H1 (cell line): ENCODE measurements around the gene HOMER2. TPM values are rescaled to one million over a fixed set of nuclear protein-coding genes. Genes with fewer than 3 reads are reported as not detected.

ENCODE experiments used
- CTCF ChIA-PET: fragments of 300-600 bp; sonication (Branson Sonifier 250); formaldehyde crosslinking; loops from one replicate; lab custom pipeline; 2021; ENCODE audit not compliant: partially characterized antibody; lab: Charles Lee
- POLR2A ChIA-PET: fragments of 300-600 bp; sonication (Branson Sonifier 250); formaldehyde crosslinking; loops from one replicate; lab custom pipeline; 2021; ENCODE audit warnings: inconsistent platforms; ENCODE audit not compliant: partially characterized antibody; lab: Charles Lee
- DNase-seq, 2 experiments: peaks; one replicate each; pipeline versions ENCODE4 v3.0.0 to v3.0.0-alpha.2; 2010 to 2022; ENCODE audit warnings: low spot score in 2 of 2, low read depth in 1 of 2, mixed read lengths in 1 of 2
- FAIRE-seq: peaks from 2 replicates; lab custom pipeline; 2011; peaks lifted over from hg19 to GRCh38; lab: Jason Lieb, UNC
- H2AFZ ChIP-seq: 2 replicates; pipeline ENCODE4 v1.8.1; 2012; ENCODE audit warnings: low read length, inconsistent platforms
- H2AK5ac ChIP-seq: 2 replicates; pipeline ENCODE4 v1.6.1; 2013; ENCODE audit warnings: low read depth, low read length
- H2BK120ac ChIP-seq: replicated peaks from 2 replicates; pipeline ENCODE3; 2013; ENCODE audit warnings: low read depth, low read length, inconsistent platforms
- H2BK12ac ChIP-seq: 2 replicates; pipeline ENCODE4 v1.6.1; 2013; ENCODE audit warnings: low read depth, low read length
- H2BK15ac ChIP-seq: 2 replicates; pipeline ENCODE4 v1.6.1; 2013; ENCODE audit warnings: low read length
- H2BK20ac ChIP-seq: 2 replicates; pipeline ENCODE4 v1.6.1; 2013; ENCODE audit warnings: low read length
- H2BK5ac ChIP-seq: 2 replicates; pipeline ENCODE4 v1.6.1; 2013; ENCODE audit warnings: low read depth, low read length
- H3K14ac ChIP-seq: 2 replicates; pipeline ENCODE4 v1.6.1; 2013; ENCODE audit warnings: inconsistent platforms; ENCODE audit not compliant: insufficient read length
- H3K18ac ChIP-seq: 2 replicates; pipeline ENCODE4 v1.6.1; 2013; ENCODE audit warnings: low read length; ENCODE audit errors: extremely low read depth
- H3K23ac ChIP-seq: 2 replicates; pipeline ENCODE4 v1.6.1; 2013; ENCODE audit warnings: inconsistent platforms; ENCODE audit not compliant: insufficient read length
- H3K23me2 ChIP-seq: 2 replicates; pipeline ENCODE4 v1.6.1; 2013; ENCODE audit warnings: low read depth, low read length
- H3K27ac ChIP-seq: 2 replicates; pipeline ENCODE4 v1.6.1; 2011; ENCODE audit warnings: low read depth, low read length, inconsistent platforms
- H3K27me3 ChIP-seq, 4 experiments: replicated peaks in 1 of 4; 1 replicate in 1 of 4; 2 replicates in 3 of 4; pipeline versions ENCODE4 v1.6.1 to v1.8.1; 2011 to 2013; ENCODE audit warnings: low read length in 3 of 4, mild to moderate bottlenecking in 3 of 4, inconsistent platforms in 2 of 4, mixed read lengths in 2 of 4, moderate library complexity in 1 of 4; ENCODE audit not compliant: control insufficient read depth in 3 of 4, insufficient read depth in 3 of 4; ENCODE audit errors: extremely low read depth in 1 of 4
- H3K36me3 ChIP-seq, 4 experiments: 2 replicates each; pipeline versions ENCODE4 v1.6.1 to v1.8.1; 2011 to 2013; ENCODE audit warnings: mild to moderate bottlenecking in 4 of 4, low read length in 3 of 4, moderate library complexity in 2 of 4, control low read depth in 1 of 4, inconsistent platforms in 1 of 4; ENCODE audit not compliant: insufficient read depth in 4 of 4, control insufficient read depth in 2 of 4
- H3K4ac ChIP-seq: replicated peaks from 2 replicates; pipeline ENCODE3; 2013; ENCODE audit warnings: low read length, low read depth, mixed read lengths, inconsistent platforms; ENCODE audit not compliant: insufficient read length
- H3K4me1 ChIP-seq, 4 experiments: replicated peaks in 1 of 4; 1 replicate in 1 of 4; 2 replicates in 3 of 4; pipeline versions ENCODE4 v1.6.1 to v1.8.1; 2011 to 2013; ENCODE audit warnings: low read length in 3 of 4, inconsistent platforms in 2 of 4, mixed read lengths in 1 of 4; ENCODE audit not compliant: insufficient read depth in 4 of 4, control insufficient read depth in 3 of 4
- H3K4me2 ChIP-seq, 2 experiments: 2 replicates each; pipeline versions ENCODE4 v1.6.1 to v1.8.1; 2011 to 2013; ENCODE audit warnings: low read depth in 2 of 2, low read length in 2 of 2, control low read depth in 1 of 2, inconsistent platforms in 1 of 2, mild to moderate bottlenecking in 1 of 2; ENCODE audit not compliant: insufficient read depth in 1 of 2
- H3K4me3 ChIP-seq, 4 experiments: fragments of 200-600, 300-600 bp in 1 of 4; sonication (generic), shearing (Covaris generic), sonication (Bioruptor Twin) in 1 of 4; 2 replicates each; pipeline versions ENCODE4 v1.5.1 to v1.8.1; 2011 to 2016; ENCODE audit warnings: low read length in 4 of 4, low read depth in 3 of 4, control low read depth in 2 of 4, inconsistent platforms in 2 of 4, mild to moderate bottlenecking in 2 of 4, mixed read lengths in 1 of 4, moderate library complexity in 1 of 4; ENCODE audit not compliant: insufficient read depth in 2 of 4; ENCODE audit errors: extremely low read depth in 1 of 4
- H3K56ac ChIP-seq: replicated peaks from 2 replicates; pipeline ENCODE3; 2013; ENCODE audit warnings: low read depth, mild to moderate bottlenecking, mixed read lengths, low read length, inconsistent platforms; ENCODE audit not compliant: insufficient read length
- H3K79me1 ChIP-seq: 2 replicates; pipeline ENCODE4 v1.6.1; 2013; ENCODE audit warnings: low read depth, low read length, control low read depth
- H3K79me2 ChIP-seq, 2 experiments: 2 replicates each; pipeline versions ENCODE4 v1.6.1 to v1.8.1; 2012 to 2013; ENCODE audit warnings: low read length in 2 of 2, mild to moderate bottlenecking in 2 of 2, inconsistent platforms in 1 of 2; ENCODE audit not compliant: insufficient read depth in 2 of 2, control insufficient read depth in 1 of 2
- H3K9ac ChIP-seq, 4 experiments: replicated peaks in 1 of 4; 1 replicate in 1 of 4; 2 replicates in 3 of 4; pipeline versions ENCODE4 v1.6.1 to v1.8.1; 2011 to 2013; ENCODE audit warnings: low read depth in 3 of 4, low read length in 3 of 4, control low read depth in 2 of 4, mild to moderate bottlenecking in 2 of 4, moderate library complexity in 2 of 4, inconsistent platforms in 1 of 4; ENCODE audit errors: extremely low read depth in 1 of 4
- H3K9me3 ChIP-seq, 2 experiments: 2 replicates each; pipeline versions ENCODE4 v1.6.1 to v1.8.1; 2012 to 2013; ENCODE audit warnings: mild to moderate bottlenecking in 2 of 2, moderate library complexity in 2 of 2, control low read depth in 1 of 2, inconsistent platforms in 1 of 2, low read depth in 1 of 2, low read length in 1 of 2, mixed read lengths in 1 of 2; ENCODE audit not compliant: insufficient read depth in 2 of 2
- H4K20me1 ChIP-seq, 2 experiments: replicated peaks in 1 of 2; 2 replicates each; pipeline versions ENCODE3 to v1.8.1; 2011 to 2013; ENCODE audit warnings: inconsistent platforms in 2 of 2, low read length in 2 of 2, mild to moderate bottlenecking in 1 of 2; ENCODE audit not compliant: insufficient read depth in 2 of 2, control insufficient read depth in 1 of 2
- H4K5ac ChIP-seq: 2 replicates; pipeline ENCODE4 v1.6.1; 2013; ENCODE audit warnings: low read length, low read depth, mixed read lengths, inconsistent platforms; ENCODE audit not compliant: insufficient read length
- H4K8ac ChIP-seq: 2 replicates; pipeline ENCODE4 v1.8.0; 2013; ENCODE audit warnings: mild to moderate bottlenecking, moderate library complexity, low read length, inconsistent platforms; ENCODE audit not compliant: insufficient read depth; ENCODE audit errors: extremely low read depth
- H4K91ac ChIP-seq: replicated peaks from 2 replicates; pipeline ENCODE3; 2013; ENCODE audit warnings: low read length, mixed read lengths, inconsistent platforms; ENCODE audit not compliant: insufficient read length
- CHD2 ChIP-seq: IDR thresholded peaks from 2 replicates; pipeline ENCODE4 v1.6.1; 2012; ENCODE audit warnings: low read length, improper control_type of control experiment
- SIRT6 ChIP-seq: IDR thresholded peaks from one replicate; pipeline ENCODE4 v1.7.1; 2012; ENCODE audit warnings: low read length, inconsistent platforms
- YY1 ChIP-seq: IDR thresholded peaks from 2 replicates; pipeline ENCODE4 v1.6.1; 2011; ENCODE audit warnings: low read depth, mild to moderate bottlenecking, low read length
- WGBS, 2 experiments: shearing (Covaris generic) in 1 of 2; methylation state at CpG; one replicate each; pipeline versions ENCODE4 v1.1.6 to v1.1.7; 2013 to 2015; ENCODE audit warnings: low lambda C conversion rate in 2 of 2, mixed read lengths in 2 of 2, inconsistent platforms in 1 of 2, low coverage in 1 of 2, missing lambda C conversion rate in 1 of 2; ENCODE audit not compliant: insufficient replicate concordance in 2 of 2, insufficient coverage in 1 of 2, insufficient read length in 1 of 2; ENCODE audit errors: extremely low coverage in 1 of 2, missing lambda C conversion rate in 1 of 2; 5-methylcytosine and 5-hydroxymethylcytosine counted together
- polyA plus RNA-seq, 7 experiments: library from polyadenylated mRNA; depleted of rRNA in 3 of 7; stranded (reverse) in 5 of 7; unstranded in 2 of 7; fragments of >200 nt in 5 of 7; fragments of 200-250 nt in 2 of 7; gene quantifications; 1 replicate in 5 of 7; 2 replicates in 1 of 7; 4 replicates in 1 of 7; pipeline versions ENCODE4 v1.2.1 to v1.2.3, GENCODE V29; 2011 to 2013; ENCODE audit warnings: missing spikeins in 2 of 7, mixed read lengths in 2 of 7
- total RNA-seq: library from RNA; stranded (reverse); fragmentation: NEBNext Ultra II Directional; extraction: Animal tissue kit (Norgen Biotek cat#: 25700); gene quantifications from 2 replicates; pipeline ENCODE4 v1.2.1, GENCODE V29; 2021

Gene HOMER2
- total and polyA plus RNA-seq, 2 of the 8 experiments (the other 6 are each of a cell fraction or from before 2014, with no cell fraction given), result 12.5 to 27.6 TPM

DNA sequence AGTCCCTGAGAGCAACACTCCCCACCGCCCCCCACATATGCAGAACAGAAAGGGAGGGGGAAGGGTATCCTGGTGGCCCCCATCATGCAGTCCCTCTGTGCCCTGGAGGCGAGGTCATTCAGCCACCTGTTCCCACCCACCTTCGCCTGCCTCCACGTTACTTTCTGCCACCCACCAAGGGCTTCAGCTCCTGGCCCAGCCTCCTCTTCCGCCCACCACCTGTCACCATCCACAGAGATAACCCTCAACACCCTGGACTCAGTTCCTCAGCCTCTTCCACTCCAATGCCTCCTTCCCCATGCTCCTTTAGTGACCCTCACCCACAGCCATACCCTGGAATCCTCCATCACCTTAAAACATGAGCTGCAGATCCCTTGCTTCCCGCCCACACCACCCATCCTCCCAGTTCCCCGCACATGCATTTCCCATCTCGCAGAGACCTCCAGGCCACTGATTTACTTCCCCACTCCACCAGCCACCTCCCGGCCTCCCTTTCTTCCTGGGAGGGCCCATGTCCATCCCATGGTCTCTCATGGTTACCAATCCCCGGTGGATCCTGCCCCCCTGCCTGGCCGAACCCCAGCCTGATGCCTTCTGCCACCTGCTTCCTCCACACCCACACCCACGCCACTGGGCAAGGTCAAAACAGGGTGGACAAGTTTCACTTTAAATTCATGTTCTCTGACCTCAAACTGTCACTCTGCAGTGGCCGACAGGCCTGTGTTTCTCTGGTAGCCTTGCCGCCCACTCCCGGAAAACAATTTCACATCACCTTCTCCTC lies 18.2 kb downstream of the HOMER2 start:
- Histone ChIP-seq H2BK5ac (no peak overlapping the region), H3K23ac (no peak overlapping the region), H3K18ac (no peak overlapping the region), H2BK12ac (no peak overlapping the region), H3K79me1 (no peaks in the 10 kb centered on the region), H3K9ac (no peak overlapping the region), H4K5ac (no peak overlapping the region), H3K4me1 (0 out of 7 replicates have a peak, but pooled peaks cover 0 to 2% (median 0%) of the 10 kb centered on the region in 4 experiments), H2AFZ (no peak overlapping the region), H3K36me3 (no peaks in the 10 kb centered on the region), H2BK120ac (no peak overlapping the region), H3K23me2 (peaks cover 1% of the 10 kb centered on the region), H4K20me1 (no peaks in the 10 kb centered on the region), H4K91ac (no peak overlapping the region), H4K8ac (peak overlapping the region; percentile 80), H2BK20ac (no peak overlapping the region), H3K27ac (no peak overlapping the region), H3K79me2 (no peaks in the 10 kb centered on the region), H3K4me3 (no peak overlapping the region), H2BK15ac (no peak overlapping the region), H3K4me2 (no peak overlapping the region), H3K9me3 (no peaks in the 10 kb centered on the region), H2AK5ac (no peak overlapping the region), H3K14ac (no peak overlapping the region), H3K4ac (no peak overlapping the region), H3K27me3 (no peaks in the 10 kb centered on the region), H3K56ac (no peak overlapping the region)
- CTCF ChIA-PET, result interaction anchor here (0.8 to 0.9 kb wide), 2 partner anchors 8 to 66 kb away, joined by 3 to 5 read pairs; no protein-coding TSS in a partner anchor
- POLR2A ChIA-PET, result no interaction called here
- DNase-seq (no peak), FAIRE-seq (no peak)
- 83% methylated on average over 14 of the region's 15 CpGs; no CpG with 5 or more reads in 1 of the 2 experiments for WGBS, 2 experiments
- TF ChIP-seq YY1 (no peak), CHD2 (no peak), SIRT6 (no peak)
